ENCODE data around the gene STXBP3.

DNA sequence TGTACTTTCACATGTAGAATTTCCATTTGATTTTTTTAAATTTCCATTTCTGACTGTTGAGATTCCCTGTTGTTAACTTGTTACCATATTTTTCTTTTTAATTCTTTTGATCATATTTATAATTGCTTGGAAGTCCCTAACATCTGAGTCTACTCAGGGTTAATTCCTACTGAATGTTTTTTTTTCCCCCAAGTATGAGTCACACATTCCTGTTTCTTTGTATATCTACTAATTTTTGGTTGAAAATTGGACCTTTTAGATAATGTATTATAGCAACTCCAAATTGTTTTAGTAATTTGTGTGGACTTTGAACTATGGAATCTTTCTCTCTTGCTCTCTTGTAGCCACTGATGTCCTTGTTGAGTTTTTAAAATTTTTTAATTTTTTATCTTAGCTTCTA, 54.6 kb downstream of the STXBP3 start:
- TF ChIP-seq POLR2A (IDR thresholded peaks at IDR 0.05) (no peak), CTCF (IDR thresholded peaks at IDR 0.05 in 4 of 5, conservative IDR thresholded peaks at IDR 0.05 in 1 of 5) (no peak)
